Chondrocyte (in vitro differentiated cells): ENCODE results near the gene CYTH3. TPM values are rescaled to one million over a fixed set of nuclear protein-coding genes. Genes with fewer than 3 reads are reported as not detected.

ENCODE experiments used
- DNase-seq: peaks from one replicate; pipeline ENCODE4 v3.0.0; 2021; ENCODE audit warnings: mixed read lengths, low spot score
- H3K27ac Mint-ChIP-seq: one replicate; pipeline ENCODE4 v1.8.0; 2021; ENCODE audit warnings: mild to moderate bottlenecking, moderate library complexity, mixed read lengths; ENCODE audit not compliant: unreplicated experiment
- H3K27me3 Mint-ChIP-seq: 2 replicates; pipeline ENCODE4 v1.8.0; 2021; ENCODE audit warnings: low read depth, mixed read lengths
- H3K36me3 Mint-ChIP-seq: 2 replicates; pipeline ENCODE4 v1.8.0; 2021; ENCODE audit warnings: low read depth, mixed read lengths
- H3K4me1 Mint-ChIP-seq: 2 replicates; pipeline ENCODE4 v1.8.0; 2021; ENCODE audit warnings: low read depth, mild to moderate bottlenecking, mixed read lengths
- H3K4me3 Mint-ChIP-seq: one replicate; pipeline ENCODE4 v1.8.0; 2021; ENCODE audit warnings: mild to moderate bottlenecking, moderate library complexity, mixed read lengths; ENCODE audit not compliant: unreplicated experiment
- H3K9me3 Mint-ChIP-seq: 2 replicates; pipeline ENCODE4 v1.8.0; 2021; ENCODE audit warnings: low read depth, mixed read lengths
- total RNA-seq: library from RNA; stranded (reverse); gene quantifications from 3 replicates; pipeline ENCODE4 v1.2.1, GENCODE V29; 2021
- TF ChIP-seq, protein P1 (sequence below): fragments of 200-600 bp; sonication (generic); IDR thresholded peaks from 2 replicates; pipeline ENCODE4 v1.5.0; 2021; ENCODE audit warnings: antibody characterized with exemption, mild to moderate bottlenecking, moderate library complexity

CYTH3 gene
- total RNA-seq, 1 donor from 2014 or later = 58.4 TPM

DNA sequence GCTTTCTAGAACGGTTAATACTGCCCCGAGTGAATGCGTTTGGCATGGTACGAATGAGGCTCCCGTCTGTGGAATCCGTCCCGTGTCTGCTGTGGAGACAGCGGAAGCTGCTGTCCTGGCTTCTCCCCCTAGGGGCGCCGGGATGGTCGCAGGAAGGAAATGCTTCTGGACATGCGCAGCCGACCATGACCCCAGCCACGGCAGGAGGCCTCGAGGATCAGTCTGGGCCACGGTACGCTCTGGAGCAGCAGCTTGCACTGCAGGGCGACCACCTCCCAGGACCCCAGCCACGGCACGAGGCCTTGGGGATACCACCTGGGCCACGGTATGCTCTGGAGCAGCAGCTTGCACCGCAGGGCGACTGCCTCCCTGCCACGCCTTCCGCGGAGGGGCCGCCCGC lies 107.9 kb downstream of the CYTH3 start:
- H3K9me3 Mint-ChIP-seq = no peaks in the 10 kb centered on the region
- peak; percentile 79 for DNase-seq
- peak overlapping the region; percentile 45 for H3K27ac Mint-ChIP-seq
- H3K36me3 Mint-ChIP-seq = peaks cover 12% of the 10 kb centered on the region
- TF ChIP-seq, protein P1, sequence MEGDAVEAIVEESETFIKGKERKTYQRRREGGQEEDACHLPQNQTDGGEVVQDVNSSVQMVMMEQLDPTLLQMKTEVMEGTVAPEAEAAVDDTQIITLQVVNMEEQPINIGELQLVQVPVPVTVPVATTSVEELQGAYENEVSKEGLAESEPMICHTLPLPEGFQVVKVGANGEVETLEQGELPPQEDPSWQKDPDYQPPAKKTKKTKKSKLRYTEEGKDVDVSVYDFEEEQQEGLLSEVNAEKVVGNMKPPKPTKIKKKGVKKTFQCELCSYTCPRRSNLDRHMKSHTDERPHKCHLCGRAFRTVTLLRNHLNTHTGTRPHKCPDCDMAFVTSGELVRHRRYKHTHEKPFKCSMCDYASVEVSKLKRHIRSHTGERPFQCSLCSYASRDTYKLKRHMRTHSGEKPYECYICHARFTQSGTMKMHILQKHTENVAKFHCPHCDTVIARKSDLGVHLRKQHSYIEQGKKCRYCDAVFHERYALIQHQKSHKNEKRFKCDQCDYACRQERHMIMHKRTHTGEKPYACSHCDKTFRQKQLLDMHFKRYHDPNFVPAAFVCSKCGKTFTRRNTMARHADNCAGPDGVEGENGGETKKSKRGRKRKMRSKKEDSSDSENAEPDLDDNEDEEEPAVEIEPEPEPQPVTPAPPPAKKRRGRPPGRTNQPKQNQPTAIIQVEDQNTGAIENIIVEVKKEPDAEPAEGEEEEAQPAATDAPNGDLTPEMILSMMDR = peak; percentile 74
- H3K4me1 Mint-ChIP-seq = peaks cover 24% of the 10 kb centered on the region
- H3K27me3 Mint-ChIP-seq = no peaks in the 10 kb centered on the region
- H3K4me3 Mint-ChIP-seq = no peak overlapping the region

DNA sequence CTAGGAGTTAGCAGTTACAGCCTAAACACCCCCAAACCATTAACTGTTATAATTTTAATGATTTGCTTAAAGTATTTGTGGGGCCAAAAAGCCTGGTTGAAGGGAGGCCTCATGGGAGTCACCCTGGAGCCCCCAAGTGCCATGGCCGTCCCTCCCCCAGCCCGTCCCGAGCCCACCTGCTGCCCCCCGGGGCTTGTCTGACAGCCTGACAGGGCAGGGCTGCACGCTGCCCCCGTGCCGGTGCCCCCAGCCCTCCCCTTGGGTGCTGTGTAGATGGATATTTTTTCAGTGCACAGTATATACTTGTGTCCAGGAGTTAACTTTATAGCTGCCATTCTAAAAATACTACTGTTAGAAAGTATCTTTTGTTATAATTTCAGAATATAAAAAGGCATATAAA lies 108.4 kb downstream of the CYTH3 start:
- TF ChIP-seq, protein P1 = no peak
- H3K27ac Mint-ChIP-seq = no peak overlapping the region
- H3K4me3 Mint-ChIP-seq = no peak overlapping the region
- H3K36me3 Mint-ChIP-seq = peaks cover 12% of the 10 kb centered on the region
- peaks cover 24% of the 10 kb centered on the region for H3K4me1 Mint-ChIP-seq
- H3K9me3 Mint-ChIP-seq = no peaks in the 10 kb centered on the region
- no peaks in the 10 kb centered on the region for H3K27me3 Mint-ChIP-seq
- no peak for DNase-seq

DNA sequence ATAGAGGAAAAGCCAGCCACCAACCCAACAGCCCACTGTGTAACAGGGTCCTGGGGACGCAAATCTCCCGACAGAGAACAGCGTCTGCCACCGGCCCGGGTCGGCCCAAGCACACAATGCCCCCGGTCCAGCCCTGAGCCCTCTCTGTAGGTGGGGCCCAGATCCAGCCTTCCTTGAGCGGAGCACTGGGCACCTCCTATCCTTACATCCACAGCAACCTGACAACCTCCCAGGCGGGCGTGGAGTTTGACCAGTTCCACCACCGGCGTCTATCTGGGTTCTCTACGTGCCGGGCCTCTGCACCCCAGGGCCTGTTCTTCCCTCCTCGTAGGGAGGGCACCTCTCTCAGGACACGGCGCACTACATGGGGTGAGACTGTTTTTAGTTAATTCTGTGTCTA lies 109.0 kb downstream of the CYTH3 start:
- Mint-ChIP-seq H3K27me3 (no peaks in the 10 kb centered on the region), H3K4me1 (peaks cover 24% of the 10 kb centered on the region), H3K9me3 (no peaks in the 10 kb centered on the region), H3K4me3 (no peak overlapping the region), H3K27ac (peak overlapping the region; percentile 70), H3K36me3 (peaks cover 11% of the 10 kb centered on the region)
- no peak for DNase-seq
- TF ChIP-seq, protein P1 = no peak

DNA sequence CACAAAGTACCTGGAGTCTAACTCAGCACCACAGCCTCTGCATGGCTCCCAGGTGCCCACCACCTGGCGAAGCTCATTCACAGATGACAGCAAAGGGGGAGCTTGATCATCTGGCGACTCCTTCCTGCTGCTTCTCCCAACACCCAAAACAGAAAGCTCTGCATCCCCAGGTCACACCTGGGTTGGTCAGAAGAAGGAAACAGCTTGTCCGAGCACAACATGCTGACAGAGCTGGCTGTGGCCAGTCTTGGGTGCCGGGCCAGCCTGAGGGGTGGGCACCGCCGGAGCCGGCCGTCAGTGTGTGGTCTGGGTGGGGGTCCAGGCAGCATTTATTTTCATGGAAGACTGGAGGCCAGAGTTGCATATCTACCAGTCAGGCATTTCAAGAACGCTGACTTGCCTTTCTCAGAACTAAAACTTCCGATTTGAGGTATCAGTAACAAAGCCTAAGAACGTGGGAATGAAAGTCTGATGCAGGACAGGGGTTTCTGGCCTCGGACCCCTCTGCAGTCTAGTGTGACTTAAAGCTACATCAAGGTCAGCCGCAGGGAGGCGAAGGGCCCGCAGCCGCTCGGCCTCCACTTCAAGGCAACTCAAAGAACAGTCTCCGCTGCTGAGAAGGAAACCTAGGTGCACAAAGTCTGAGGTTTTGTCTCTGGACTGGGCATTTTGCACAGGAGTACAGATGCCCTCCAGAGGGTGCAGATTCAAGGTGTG lies 109.6 kb downstream of the CYTH3 start:
- no peaks in the 10 kb centered on the region for H3K9me3 Mint-ChIP-seq
- peaks cover 24% of the 10 kb centered on the region for H3K4me1 Mint-ChIP-seq
- H3K27me3 Mint-ChIP-seq = no peaks in the 10 kb centered on the region
- DNase-seq = no peak
- H3K4me3 Mint-ChIP-seq = no peak overlapping the region
- peaks cover 13% of the 10 kb centered on the region for H3K36me3 Mint-ChIP-seq
- TF ChIP-seq, protein P1 = no peak
- peak overlapping the region; percentile 70 for H3K27ac Mint-ChIP-seq

DNA sequence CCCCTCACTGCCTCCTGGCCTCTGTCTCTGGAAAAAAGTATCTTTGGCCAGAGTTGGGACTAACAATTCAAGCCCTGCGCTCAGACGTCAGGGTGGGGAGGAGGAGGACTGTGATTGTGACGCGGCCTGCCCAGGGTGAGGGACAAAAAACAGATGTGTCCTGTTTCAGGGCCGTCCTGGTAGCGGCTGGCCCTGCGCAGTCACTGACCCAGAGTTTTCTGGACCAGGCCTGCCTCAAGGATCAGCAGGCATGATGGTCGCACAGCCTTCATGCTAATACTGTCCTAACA lies 110.1 kb downstream of the CYTH3 start:
- no peak overlapping the region for H3K4me3 Mint-ChIP-seq
- no peak for DNase-seq
- TF ChIP-seq, protein P1 = no peak
- peaks cover 15% of the 10 kb centered on the region for H3K36me3 Mint-ChIP-seq
- no peak overlapping the region for H3K27ac Mint-ChIP-seq
- no peaks in the 10 kb centered on the region for H3K9me3 Mint-ChIP-seq
- no peaks in the 10 kb centered on the region for H3K27me3 Mint-ChIP-seq
- peaks cover 24% of the 10 kb centered on the region for H3K4me1 Mint-ChIP-seq
